HEK293 (cell line): Measurements from ENCODE around the gene ELMO1.

Source experiments
- CTCF ChIP-seq: fragments of 450-650 bp; formaldehyde crosslinking; IDR thresholded peaks from 2 replicates; pipeline ENCODE4 v1.5.1; 2016; ENCODE audit warnings: missing biosample characterization, missing genetic modification characterization
- FEZF1 ChIP-seq: fragments of 450-650 bp; formaldehyde crosslinking; IDR thresholded peaks from 2 replicates; pipeline ENCODE4 v1.5.1; 2016; ENCODE audit warnings: missing biosample characterization, missing genetic modification characterization
- HOXA7 ChIP-seq: sonication (generic); formaldehyde crosslinking; IDR thresholded peaks from 2 replicates; pipeline ENCODE4 v1.8.1; 2022; ENCODE audit warnings: missing genetic modification reagents, borderline replicate concordance
- YY1 ChIP-seq: fragments of 450-650 bp; formaldehyde crosslinking; IDR thresholded peaks from 2 replicates; pipeline ENCODE4 v1.5.1; 2018; ENCODE audit warnings: missing biosample characterization, missing genetic modification characterization
- ZIC2 ChIP-seq: fragments of 450-650 bp; formaldehyde crosslinking; IDR thresholded peaks from 2 replicates; pipeline ENCODE4 v1.5.1; 2016; ENCODE audit warnings: missing biosample characterization, missing genetic modification characterization
- ZNF114 ChIP-seq: fragments of 450-650 bp; formaldehyde crosslinking; IDR thresholded peaks from 2 replicates; pipeline ENCODE4 v1.5.0; 2017; ENCODE audit warnings: missing biosample characterization, missing genetic modification characterization
- ZNF26 ChIP-seq: fragments of 450-650 bp; formaldehyde crosslinking; IDR thresholded peaks from 2 replicates; pipeline ENCODE4 v1.5.1; 2016; ENCODE audit warnings: missing biosample characterization, missing genetic modification characterization
- ZNF449 ChIP-seq: fragments of 450-650 bp; formaldehyde crosslinking; IDR thresholded peaks from 2 replicates; pipeline ENCODE4 v1.5.1; 2017; ENCODE audit warnings: missing biosample characterization, mild to moderate bottlenecking, missing genetic modification characterization, moderate library complexity
- ZNF560 ChIP-seq: fragments of 450-650 bp; formaldehyde crosslinking; IDR thresholded peaks from 2 replicates; pipeline ENCODE4 v1.5.1; 2017; ENCODE audit warnings: missing biosample characterization, missing genetic modification characterization, borderline replicate concordance
- ZNF621 ChIP-seq: fragments of 450-650 bp; formaldehyde crosslinking; IDR thresholded peaks from 2 replicates; pipeline ENCODE4 v1.5.1; 2017; ENCODE audit warnings: missing biosample characterization, missing genetic modification characterization
- ZNF76 ChIP-seq: fragments of 450-650 bp; formaldehyde crosslinking; IDR thresholded peaks from 2 replicates; pipeline ENCODE4; 2016; ENCODE audit warnings: low read depth, missing biosample characterization, missing genetic modification characterization, borderline replicate concordance
- ZXDB ChIP-seq: fragments of 450-650 bp; formaldehyde crosslinking; IDR thresholded peaks from 2 replicates; pipeline ENCODE4 v1.5.1; 2016; ENCODE audit warnings: missing biosample characterization, missing genetic modification characterization
- TF ChIP-seq, protein P1 (sequence below): fragments of 450-650 bp; formaldehyde crosslinking; IDR thresholded peaks from 2 replicates; pipeline ENCODE4 v1.5.1; 2016; ENCODE audit warnings: missing biosample characterization, missing genetic modification characterization
- TF ChIP-seq, protein P2 (sequence below): fragments of 450-650 bp; formaldehyde crosslinking; optimal IDR thresholded peaks from 2 replicates; pipeline ENCODE3; 2016; ENCODE audit warnings: missing biosample characterization, mild to moderate bottlenecking, missing genetic modification characterization

DNA sequence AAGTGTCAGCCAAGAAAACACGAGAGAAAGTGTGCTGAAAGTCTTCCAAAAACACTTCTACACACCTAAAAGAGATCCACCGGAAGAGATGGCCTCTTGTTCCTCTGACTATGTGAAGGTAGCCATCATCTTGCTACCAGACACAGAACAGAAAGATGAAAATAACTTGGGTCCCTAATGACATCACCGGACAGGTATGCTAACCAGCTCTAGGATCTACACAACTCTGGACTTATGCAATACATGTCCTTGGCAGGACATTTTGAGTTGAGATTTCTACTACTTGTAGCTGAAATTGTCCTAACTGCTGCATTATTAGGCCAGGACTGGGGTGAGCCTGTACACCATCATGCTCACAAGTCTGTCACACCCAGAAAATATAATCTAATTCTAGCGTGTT lies 358.7 kb downstream of the ELMO1 start:
- no peak for TF ChIP-seq ZNF26 (tag by site-specific recombination)
- no peak for TF ChIP-seq HOXA7 (CRISPR knock-in tag)
- TF ChIP-seq, protein P1, sequence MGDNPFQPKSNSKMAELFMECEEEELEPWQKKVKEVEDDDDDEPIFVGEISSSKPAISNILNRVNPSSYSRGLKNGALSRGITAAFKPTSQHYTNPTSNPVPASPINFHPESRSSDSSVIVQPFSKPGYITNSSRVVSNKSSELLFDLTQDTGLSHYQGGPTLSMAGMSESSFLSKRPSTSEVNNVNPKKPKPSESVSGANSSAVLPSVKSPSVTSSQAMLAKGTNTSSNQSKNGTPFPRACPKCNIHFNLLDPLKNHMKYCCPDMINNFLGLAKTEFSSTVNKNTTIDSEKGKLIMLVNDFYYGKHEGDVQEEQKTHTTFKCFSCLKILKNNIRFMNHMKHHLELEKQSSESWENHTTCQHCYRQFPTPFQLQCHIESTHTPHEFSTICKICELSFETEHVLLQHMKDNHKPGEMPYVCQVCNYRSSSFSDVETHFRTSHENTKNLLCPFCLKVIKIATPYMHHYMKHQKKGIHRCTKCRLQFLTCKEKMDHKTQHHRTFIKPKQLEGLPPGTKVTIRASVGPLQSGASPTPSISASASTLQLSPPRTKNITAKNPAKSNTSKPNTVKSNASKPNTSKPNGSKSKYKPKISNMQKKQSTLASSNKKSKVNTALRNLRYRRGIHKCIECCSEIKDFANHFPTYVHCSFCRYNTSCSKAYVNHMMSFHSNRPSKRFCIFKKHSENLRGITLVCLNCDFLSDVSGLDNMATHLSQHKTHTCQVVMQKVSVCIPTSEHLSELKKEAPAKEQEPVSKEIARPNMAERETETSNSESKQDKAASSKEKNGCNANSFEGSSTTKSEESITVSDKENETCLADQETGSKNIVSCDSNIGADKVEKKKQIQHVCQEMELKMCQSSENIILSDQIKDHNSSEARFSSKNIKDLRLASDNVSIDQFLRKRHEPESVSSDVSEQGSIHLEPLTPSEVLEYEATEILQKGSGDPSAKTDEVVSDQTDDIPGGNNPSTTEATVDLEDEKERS (tag by site-specific recombination) = no peak
- TF ChIP-seq CTCF (tag by site-specific recombination) = no peak
- no peak for TF ChIP-seq ZNF114 (tag by site-specific recombination)
- TF ChIP-seq ZXDB (tag by site-specific recombination) = no peak
- no peak for TF ChIP-seq ZNF560
- no peak for TF ChIP-seq ZNF449 (tag by site-specific recombination)
- no peak for TF ChIP-seq FEZF1 (tag by site-specific recombination)
- TF ChIP-seq, protein P2, sequence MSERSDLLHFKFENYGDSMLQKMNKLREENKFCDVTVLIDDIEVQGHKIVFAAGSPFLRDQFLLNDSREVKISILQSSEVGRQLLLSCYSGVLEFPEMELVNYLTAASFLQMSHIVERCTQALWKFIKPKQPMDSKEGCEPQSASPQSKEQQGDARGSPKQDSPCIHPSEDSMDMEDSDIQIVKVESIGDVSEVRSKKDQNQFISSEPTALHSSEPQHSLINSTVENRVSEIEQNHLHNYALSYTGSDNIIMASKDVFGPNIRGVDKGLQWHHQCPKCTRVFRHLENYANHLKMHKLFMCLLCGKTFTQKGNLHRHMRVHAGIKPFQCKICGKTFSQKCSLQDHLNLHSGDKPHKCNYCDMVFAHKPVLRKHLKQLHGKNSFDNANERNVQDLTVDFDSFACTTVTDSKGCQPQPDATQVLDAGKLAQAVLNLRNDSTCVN = no peak
- no peak for TF ChIP-seq ZIC2 (tag by site-specific recombination)
- no peak for TF ChIP-seq YY1 (tag by site-specific recombination)
- TF ChIP-seq ZNF76 = no peak
- TF ChIP-seq ZNF621 (tag by site-specific recombination) = no peak
